ENCODE measurements around the gene DUOXA1. TPM values are rescaled to one million over a fixed set of nuclear protein-coding genes. Genes with fewer than 3 reads are reported as not detected.

Gene DUOXA1
- total RNA-seq, 1 donor from 2014 or later, result not detected

DNA sequence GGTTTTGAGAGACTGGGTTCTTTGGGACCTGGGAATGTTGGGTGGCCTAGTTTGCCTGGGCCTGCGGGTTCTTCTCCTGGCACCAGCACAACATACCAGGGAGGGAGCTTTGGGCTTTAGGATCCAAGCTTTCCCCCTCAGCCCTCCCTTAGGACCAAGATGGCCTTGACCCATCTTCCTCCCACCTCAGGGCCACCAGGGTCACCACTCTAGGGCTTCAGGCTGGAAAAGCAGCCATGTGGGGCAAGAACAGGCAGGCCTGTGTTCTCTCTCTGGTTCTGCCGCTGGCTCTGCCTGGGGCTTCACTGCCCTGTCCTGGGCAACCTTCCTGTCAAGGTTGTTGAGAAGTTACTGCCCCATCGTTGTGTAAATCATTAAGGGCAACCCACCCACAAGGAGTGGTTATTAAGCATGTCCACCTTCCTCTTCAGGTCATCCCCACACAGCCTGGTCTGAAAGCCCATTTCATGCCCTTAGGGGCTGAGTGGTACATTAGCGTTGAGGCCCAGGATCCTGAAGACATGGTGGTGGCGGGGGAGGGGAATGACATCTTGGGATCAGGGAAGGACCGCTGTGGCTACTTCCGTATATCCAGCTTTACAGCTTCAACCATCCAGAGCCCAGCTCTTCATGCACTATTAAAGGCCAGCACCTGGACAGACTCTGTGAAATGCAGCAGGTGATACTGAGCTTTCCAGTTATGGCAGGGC is 767 bp upstream of the DUOXA1 start:
- peaks cover 4% of the 10 kb centered on the region for H3K9me3 Mint-ChIP-seq
- Histone ChIP-seq H2AFZ (replicated peaks) (no peak overlapping the region), H3K4me1 (peaks cover 5% of the 10 kb centered on the region), H3K4me2 (peak overlapping the region; percentile 76), H3K27me3 (peaks cover 100% of the 10 kb centered on the region), H3K36me3 (no peaks in the 10 kb centered on the region), H3K9ac (no peak overlapping the region), H4K20me1 (ENCODE audit: low read depth) (peaks cover 12% of the 10 kb centered on the region), H3K9me3 (ENCODE audit: low read depth) (no peaks in the 10 kb centered on the region), H3K79me2 (ENCODE audit: low read depth) (no peaks in the 10 kb centered on the region), H3F3A (ENCODE audit: low read depth) (no peaks in the 10 kb centered on the region), H3K4me3 (peak overlapping the region; percentile 42), H3K27ac (no peak overlapping the region)
- DNase-seq (ENCODE audit: low spot score), result no peak
- H3K4me3 Mint-ChIP-seq, result peak overlapping the region; percentile 68
- peaks cover 72% of the 10 kb centered on the region for H3K27me3 Mint-ChIP-seq (ENCODE audit: insufficient read depth, low read depth)
- TF ChIP-seq, protein P1, sequence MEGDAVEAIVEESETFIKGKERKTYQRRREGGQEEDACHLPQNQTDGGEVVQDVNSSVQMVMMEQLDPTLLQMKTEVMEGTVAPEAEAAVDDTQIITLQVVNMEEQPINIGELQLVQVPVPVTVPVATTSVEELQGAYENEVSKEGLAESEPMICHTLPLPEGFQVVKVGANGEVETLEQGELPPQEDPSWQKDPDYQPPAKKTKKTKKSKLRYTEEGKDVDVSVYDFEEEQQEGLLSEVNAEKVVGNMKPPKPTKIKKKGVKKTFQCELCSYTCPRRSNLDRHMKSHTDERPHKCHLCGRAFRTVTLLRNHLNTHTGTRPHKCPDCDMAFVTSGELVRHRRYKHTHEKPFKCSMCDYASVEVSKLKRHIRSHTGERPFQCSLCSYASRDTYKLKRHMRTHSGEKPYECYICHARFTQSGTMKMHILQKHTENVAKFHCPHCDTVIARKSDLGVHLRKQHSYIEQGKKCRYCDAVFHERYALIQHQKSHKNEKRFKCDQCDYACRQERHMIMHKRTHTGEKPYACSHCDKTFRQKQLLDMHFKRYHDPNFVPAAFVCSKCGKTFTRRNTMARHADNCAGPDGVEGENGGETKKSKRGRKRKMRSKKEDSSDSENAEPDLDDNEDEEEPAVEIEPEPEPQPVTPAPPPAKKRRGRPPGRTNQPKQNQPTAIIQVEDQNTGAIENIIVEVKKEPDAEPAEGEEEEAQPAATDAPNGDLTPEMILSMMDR (IDR thresholded peaks at IDR 0.05), result no peak
- TF ChIP-seq EZH2phosphoT487 (IDR thresholded peaks at IDR 0.05), result no peak
- no peak for TF ChIP-seq EZH2 (IDR thresholded peaks at IDR 0.05)
- H3K4me1 Mint-ChIP-seq, result peaks cover 4% of the 10 kb centered on the region
- peaks cover 2% of the 10 kb centered on the region for H3K36me3 Mint-ChIP-seq
- H3K27ac Mint-ChIP-seq, result no peak overlapping the region

DNA sequence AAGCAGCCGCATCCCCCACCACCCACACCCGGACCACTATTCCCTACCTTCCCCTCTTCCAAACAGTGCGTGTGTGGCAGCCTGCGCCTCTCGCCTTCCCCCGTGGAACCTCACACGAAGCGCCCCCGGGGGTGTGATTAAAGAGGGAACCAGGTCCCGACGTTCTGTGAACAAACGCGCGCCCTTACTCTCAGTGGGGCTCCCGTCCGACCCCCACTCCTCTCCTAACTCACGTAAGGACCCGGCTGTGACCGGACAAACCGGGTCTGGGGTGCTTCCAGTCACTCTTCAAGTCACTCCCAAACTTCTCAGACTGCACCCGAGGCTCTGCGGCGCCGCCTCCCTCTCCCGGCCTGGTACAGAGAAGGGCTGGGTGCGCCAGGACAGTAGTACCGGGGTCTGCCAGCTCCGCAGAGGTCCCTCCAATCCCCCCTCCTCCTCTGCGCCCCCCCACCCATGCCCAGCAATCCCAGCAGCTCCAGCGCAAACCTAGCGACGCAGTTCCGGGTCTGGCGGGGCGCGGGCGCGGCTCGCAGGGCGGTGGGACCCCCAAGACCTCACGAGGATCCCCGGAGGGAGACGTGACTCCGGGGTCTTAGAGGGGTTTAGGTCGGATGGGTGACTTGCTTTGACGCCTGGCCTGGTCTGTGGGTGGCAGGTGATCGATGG is 574 bp downstream of the DUOXA1 start:
- Histone ChIP-seq H3K4me3 (peak overlapping the region; percentile 42), H3K9ac (no peak overlapping the region), H3K36me3 (no peaks in the 10 kb centered on the region), H2AFZ (replicated peaks) (peak overlapping the region; percentile 30), H3F3A (ENCODE audit: low read depth) (no peaks in the 10 kb centered on the region), H4K20me1 (ENCODE audit: low read depth) (peaks cover 12% of the 10 kb centered on the region), H3K27me3 (peaks cover 100% of the 10 kb centered on the region), H3K4me2 (peak overlapping the region; percentile 76), H3K27ac (no peak overlapping the region), H3K9me3 (ENCODE audit: low read depth) (no peaks in the 10 kb centered on the region), H3K79me2 (ENCODE audit: low read depth) (no peaks in the 10 kb centered on the region), H3K4me1 (peaks cover 5% of the 10 kb centered on the region)
- Mint-ChIP-seq H3K27ac (no peak overlapping the region), H3K9me3 (no peaks in the 10 kb centered on the region), H3K4me1 (no peaks in the 10 kb centered on the region), H3K27me3 (ENCODE audit: insufficient read depth, low read depth) (peaks cover 70% of the 10 kb centered on the region), H3K4me3 (peak overlapping the region; percentile 34), H3K36me3 (no peaks in the 10 kb centered on the region)
- DNase-seq (ENCODE audit: low spot score), result peak; percentile 27
- TF ChIP-seq EZH2 (IDR thresholded peaks at IDR 0.05) (peak; percentile 86), EZH2phosphoT487 (IDR thresholded peaks at IDR 0.05) (peak; percentile 76)
- TF ChIP-seq, protein P1 (IDR thresholded peaks at IDR 0.05), result no peak

DNA sequence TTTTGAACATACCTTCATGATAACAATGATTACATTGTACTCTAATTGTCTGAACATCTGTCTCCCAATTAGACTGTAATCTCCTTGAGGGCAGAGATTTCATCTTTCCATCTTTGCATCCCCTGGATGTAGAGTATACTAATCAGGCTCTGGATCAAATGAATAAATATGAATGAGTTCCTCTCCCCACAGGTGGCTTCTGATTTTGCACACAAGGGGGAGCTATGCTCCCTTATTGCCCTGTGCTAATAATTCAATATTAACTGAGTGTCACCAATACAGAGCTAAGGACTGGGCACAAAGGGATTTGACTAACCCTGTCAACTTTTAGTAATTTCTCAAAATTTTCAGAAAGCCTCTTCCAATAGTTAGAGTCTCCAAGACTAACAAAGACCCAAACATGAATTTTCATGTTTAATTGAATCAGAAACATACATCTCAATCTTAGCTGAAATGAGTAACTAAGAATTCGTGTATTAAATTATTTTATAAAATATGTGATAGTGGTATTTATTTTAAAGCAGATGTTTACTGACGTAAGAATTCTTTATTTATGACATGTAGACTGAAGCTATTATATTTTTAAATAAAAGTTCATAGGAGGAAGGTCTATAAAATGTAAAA is 3.0 kb downstream of the DUOXA1 start:
- no peaks in the 10 kb centered on the region for H3K4me1 Mint-ChIP-seq
- peaks cover 46% of the 10 kb centered on the region for H3K27me3 Mint-ChIP-seq (ENCODE audit: insufficient read depth, low read depth)
- peaks cover 5% of the 10 kb centered on the region for H3K4me1 ChIP-seq
- no peaks in the 10 kb centered on the region for H3K36me3 ChIP-seq
- DNase-seq (ENCODE audit: low spot score), result peak; percentile 32
- H3K4me2 ChIP-seq, result no peak overlapping the region
- no peak overlapping the region for H2AFZ ChIP-seq (replicated peaks)
- no peak overlapping the region for H3K9ac ChIP-seq
- H3K9me3 ChIP-seq (ENCODE audit: low read depth), result no peaks in the 10 kb centered on the region
- no peaks in the 10 kb centered on the region for H3F3A ChIP-seq (ENCODE audit: low read depth)
- no peak overlapping the region for H3K4me3 Mint-ChIP-seq
- H3K27ac Mint-ChIP-seq, result no peak overlapping the region
- peaks cover 100% of the 10 kb centered on the region for H3K27me3 ChIP-seq
- no peaks in the 10 kb centered on the region for H3K36me3 Mint-ChIP-seq
- no peak overlapping the region for H3K27ac ChIP-seq
- no peak for TF ChIP-seq EZH2 (IDR thresholded peaks at IDR 0.05)
- TF ChIP-seq, protein P1 (IDR thresholded peaks at IDR 0.05), result peak; percentile 68
- no peak overlapping the region for H3K4me3 ChIP-seq
- H3K79me2 ChIP-seq (ENCODE audit: low read depth), result no peaks in the 10 kb centered on the region
- no peaks in the 10 kb centered on the region for H3K9me3 Mint-ChIP-seq
- H4K20me1 ChIP-seq (ENCODE audit: low read depth), result peaks cover 12% of the 10 kb centered on the region
